Loucy (cell line): ENCODE measurements around the gene NEO1.
A peak's percentile ranks its signal among the peaks of the same experiment; 100 is the strongest.

Experiments
- H2AFZ ChIP-seq: fragments of 200-600 bp; sonication (generic); 2 replicates; pipeline ENCODE4 v1.6.0; 2016; ENCODE audit warnings: antibody characterized with exemption, mild to moderate bottlenecking, low read length, moderate library complexity
- H3F3A ChIP-seq: fragments of 200-600 bp; 2 replicates; pipeline ENCODE4 v1.6.0; 2016; ENCODE audit warnings: antibody characterized with exemption, low read depth, mild to moderate bottlenecking
- H3K27me3 ChIP-seq: fragments of 200-600 bp; sonication (generic); 2 replicates; pipeline ENCODE4 v1.6.1; 2014; ENCODE audit warnings: low read length, mild to moderate bottlenecking; ENCODE audit not compliant: insufficient read depth, poor library complexity, severe bottlenecking
- H3K36me3 ChIP-seq: fragments of 200-600 bp; sonication (generic); 2 replicates; pipeline ENCODE4 v1.6.1; 2016; ENCODE audit warnings: low read length; ENCODE audit not compliant: insufficient read depth
- H3K4me1 ChIP-seq: fragments of 200-600 bp; sonication (generic); 2 replicates; pipeline ENCODE4 v1.5.1; 2014; ENCODE audit warnings: low read length, mild to moderate bottlenecking; ENCODE audit not compliant: insufficient read depth, poor library complexity, severe bottlenecking
- H3K4me2 ChIP-seq: fragments of 200-600 bp; sonication (generic); 2 replicates; pipeline ENCODE4 v1.6.0; 2014; ENCODE audit warnings: antibody characterized with exemption, low read length, low read depth, mild to moderate bottlenecking; ENCODE audit not compliant: poor library complexity, severe bottlenecking
- H3K4me3 ChIP-seq: fragments of 200-600 bp; sonication (generic); 2 replicates; pipeline ENCODE4 v1.5.1; 2014; ENCODE audit warnings: low read length, mild to moderate bottlenecking, mixed read lengths; ENCODE audit not compliant: poor library complexity, severe bottlenecking
- H3K79me2 ChIP-seq: fragments of 200-600 bp; sonication (generic); 2 replicates; pipeline ENCODE4 v1.6.1; 2014; ENCODE audit warnings: low read length; ENCODE audit not compliant: insufficient read depth
- H3K9ac ChIP-seq: fragments of 200-600 bp; sonication (generic); 2 replicates; pipeline ENCODE4 v1.6.0; 2014; ENCODE audit warnings: mild to moderate bottlenecking, low read depth, low read length, moderate library complexity; ENCODE audit not compliant: poor library complexity, severe bottlenecking
- H3K9me2 ChIP-seq: fragments of 200-600 bp; sonication (generic); replicated peaks from 2 replicates; pipeline ENCODE4 v1.6.1; 2016; ENCODE audit warnings: low read depth, low read length, mixed read lengths
- H3K9me3 ChIP-seq: fragments of 200-600 bp; sonication (generic); 2 replicates; pipeline ENCODE4 v1.6.1; 2014; ENCODE audit warnings: mild to moderate bottlenecking, antibody characterized with exemption, low read length, low read depth; ENCODE audit not compliant: insufficient read depth
- H4K20me1 ChIP-seq: fragments of 200-600 bp; sonication (generic); 2 replicates; pipeline ENCODE4 v1.6.0; 2014; ENCODE audit warnings: antibody characterized with exemption, low read length, mild to moderate bottlenecking; ENCODE audit not compliant: insufficient read depth, poor library complexity, severe bottlenecking
- CTCF ChIP-seq: fragments of 200-600 bp; sonication (generic); conservative IDR thresholded peaks from 2 replicates; pipeline ENCODE4 v1.5.1; 2014; ENCODE audit warnings: mild to moderate bottlenecking, antibody characterized with exemption, low read length
- EZH2phosphoT487 ChIP-seq: fragments of 200-600 bp; IDR thresholded peaks from 2 replicates; pipeline ENCODE4 v1.6.1; 2018; ENCODE audit warnings: antibody characterized with exemption, mild to moderate bottlenecking, moderate library complexity, borderline replicate concordance

NEO1 gene

GRCh38 chr15:73237910-73238309 lies 185.6 kb downstream of the NEO1 start:
- H3K9ac ChIP-seq, result no peak overlapping the region
- no peaks in the 10 kb centered on the region for H3K9me3 ChIP-seq
- no peak overlapping the region for H2AFZ ChIP-seq
- H3F3A ChIP-seq, result no peaks in the 10 kb centered on the region
- no peaks in the 10 kb centered on the region for H4K20me1 ChIP-seq
- H3K36me3 ChIP-seq, result no peaks in the 10 kb centered on the region
- no peaks in the 10 kb centered on the region for H3K79me2 ChIP-seq
- H3K9me2 ChIP-seq, result no peaks in the 10 kb centered on the region
- no peak for TF ChIP-seq EZH2phosphoT487
- TF ChIP-seq CTCF, result no peak
- H3K4me2 ChIP-seq, result no peak overlapping the region
- H3K4me3 ChIP-seq, result no peak overlapping the region
- no peaks in the 10 kb centered on the region for H3K27me3 ChIP-seq
- H3K4me1 ChIP-seq, result no peaks in the 10 kb centered on the region

- no peaks in the 10 kb centered on the region for H3K9me2 ChIP-seq
Observed at GRCh38 chr15:73239564-73240215, 187.4 kb downstream of the NEO1 start.

GRCh38 chr15:73240866-73241499 lies 188.7 kb downstream of the NEO1 start:
- Histone ChIP-seq H3K4me2 (no peak overlapping the region), H3K9me3 (no peaks in the 10 kb centered on the region), H4K20me1 (no peaks in the 10 kb centered on the region), H2AFZ (no peak overlapping the region), H3F3A (no peaks in the 10 kb centered on the region), H3K27me3 (no peaks in the 10 kb centered on the region), H3K4me1 (no peaks in the 10 kb centered on the region), H3K9me2 (no peaks in the 10 kb centered on the region), H3K36me3 (no peaks in the 10 kb centered on the region), H3K9ac (no peak overlapping the region), H3K4me3 (no peak overlapping the region), H3K79me2 (no peaks in the 10 kb centered on the region)
- peak; percentile 90 for TF ChIP-seq CTCF
- TF ChIP-seq EZH2phosphoT487, result no peak

More at GRCh38 chr15:73239564-73240215, 187.4 kb downstream of the NEO1 start:
- Histone ChIP-seq H3K79me2 (no peaks in the 10 kb centered on the region), H3K27me3 (no peaks in the 10 kb centered on the region), H3K4me2 (no peak overlapping the region), H3K9ac (no peak overlapping the region), H3K4me3 (no peak overlapping the region), H3K4me1 (no peaks in the 10 kb centered on the region), H3F3A (no peaks in the 10 kb centered on the region), H3K36me3 (no peaks in the 10 kb centered on the region), H4K20me1 (no peaks in the 10 kb centered on the region), H3K9me3 (no peaks in the 10 kb centered on the region), H2AFZ (no peak overlapping the region)
- TF ChIP-seq EZH2phosphoT487 (no peak), CTCF (peak; percentile 42)
